ENCODE data around the gene MEIS1. TPM values are rescaled to one million over a fixed set of nuclear protein-coding genes. Genes with fewer than 3 reads are reported as not detected.

MEIS1 gene
- total RNA-seq, 1 donor from 2014 or later, result not detected

DNA sequence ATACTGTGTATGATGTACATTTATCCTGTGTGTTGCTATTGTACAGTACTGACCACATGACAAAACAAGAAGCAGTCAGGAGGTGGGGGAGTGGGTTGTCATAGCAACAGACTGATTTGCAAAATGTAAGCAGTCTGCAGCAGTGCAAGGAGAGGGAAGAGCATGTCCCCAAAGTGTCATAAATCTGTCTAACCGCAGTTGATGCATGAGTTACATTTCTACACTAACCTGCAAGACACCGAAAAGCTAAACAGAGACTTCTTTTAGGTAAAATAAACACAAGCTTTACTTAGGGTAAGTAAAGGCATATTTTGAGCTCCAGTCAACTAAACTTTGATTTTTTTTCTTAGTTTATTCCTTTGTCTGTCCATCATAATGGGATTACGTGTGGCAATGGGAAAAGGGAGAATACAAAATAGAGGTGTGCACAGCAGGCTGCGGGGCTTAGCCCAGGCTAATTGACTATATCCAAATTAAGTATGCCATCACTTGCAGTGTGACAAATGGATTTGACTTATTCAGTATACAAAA, 134.5 kb downstream of the MEIS1 start:
- Mint-ChIP-seq H3K27ac (no peak overlapping the region), H3K4me1 (peaks cover under 1% of the 10 kb centered on the region), H3K9me3 (no peaks in the 10 kb centered on the region), H3K4me3 (no peak overlapping the region), H3K27me3 (peaks cover 23% of the 10 kb centered on the region), H3K36me3 (ENCODE audit: low read depth) (no peaks in the 10 kb centered on the region)
- intact Hi-C loops (cut with micrococcal nuclease), result no loop called here
- ChIA-PET CTCF (no interaction called here), POLR2A (no interaction called here)
- no peak for ATAC-seq (ENCODE audit: low read depth)
- DNase-seq, result no peak
- TF ChIP-seq, protein P1, sequence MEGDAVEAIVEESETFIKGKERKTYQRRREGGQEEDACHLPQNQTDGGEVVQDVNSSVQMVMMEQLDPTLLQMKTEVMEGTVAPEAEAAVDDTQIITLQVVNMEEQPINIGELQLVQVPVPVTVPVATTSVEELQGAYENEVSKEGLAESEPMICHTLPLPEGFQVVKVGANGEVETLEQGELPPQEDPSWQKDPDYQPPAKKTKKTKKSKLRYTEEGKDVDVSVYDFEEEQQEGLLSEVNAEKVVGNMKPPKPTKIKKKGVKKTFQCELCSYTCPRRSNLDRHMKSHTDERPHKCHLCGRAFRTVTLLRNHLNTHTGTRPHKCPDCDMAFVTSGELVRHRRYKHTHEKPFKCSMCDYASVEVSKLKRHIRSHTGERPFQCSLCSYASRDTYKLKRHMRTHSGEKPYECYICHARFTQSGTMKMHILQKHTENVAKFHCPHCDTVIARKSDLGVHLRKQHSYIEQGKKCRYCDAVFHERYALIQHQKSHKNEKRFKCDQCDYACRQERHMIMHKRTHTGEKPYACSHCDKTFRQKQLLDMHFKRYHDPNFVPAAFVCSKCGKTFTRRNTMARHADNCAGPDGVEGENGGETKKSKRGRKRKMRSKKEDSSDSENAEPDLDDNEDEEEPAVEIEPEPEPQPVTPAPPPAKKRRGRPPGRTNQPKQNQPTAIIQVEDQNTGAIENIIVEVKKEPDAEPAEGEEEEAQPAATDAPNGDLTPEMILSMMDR (IDR thresholded peaks at IDR 0.05), result no peak

DNA sequence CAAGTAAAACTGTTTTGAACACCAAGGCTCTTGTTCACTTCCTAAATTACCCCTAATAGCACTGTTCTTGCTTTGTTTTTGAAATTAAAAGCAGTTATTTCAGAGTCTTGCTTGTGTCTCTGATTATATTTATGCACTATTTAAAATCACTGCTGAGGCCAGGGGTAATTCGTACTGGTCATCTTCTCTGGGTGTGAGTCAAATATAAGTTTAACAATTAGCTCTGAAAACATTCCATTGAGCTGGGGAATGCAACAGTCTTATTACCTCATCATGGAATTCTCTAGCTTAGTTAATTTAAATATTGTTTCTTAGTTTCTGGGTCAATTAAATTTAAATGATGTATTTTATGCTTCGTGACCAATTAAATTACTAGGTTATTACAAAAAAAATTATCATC, 135.0 kb downstream of the MEIS1 start:
- POLR2A ChIA-PET, result no interaction called here
- Mint-ChIP-seq H3K27me3 (peaks cover 27% of the 10 kb centered on the region), H3K4me1 (peaks cover 6% of the 10 kb centered on the region), H3K36me3 (ENCODE audit: low read depth) (no peaks in the 10 kb centered on the region), H3K4me3 (no peak overlapping the region), H3K9me3 (no peaks in the 10 kb centered on the region), H3K27ac (no peak overlapping the region)
- CTCF ChIA-PET, result no interaction called here
- intact Hi-C loops (cut with micrococcal nuclease), result no loop called here
- DNase-seq (no peak), ATAC-seq (ENCODE audit: low read depth) (no peak)
- TF ChIP-seq, protein P1 (IDR thresholded peaks at IDR 0.05), result no peak

DNA sequence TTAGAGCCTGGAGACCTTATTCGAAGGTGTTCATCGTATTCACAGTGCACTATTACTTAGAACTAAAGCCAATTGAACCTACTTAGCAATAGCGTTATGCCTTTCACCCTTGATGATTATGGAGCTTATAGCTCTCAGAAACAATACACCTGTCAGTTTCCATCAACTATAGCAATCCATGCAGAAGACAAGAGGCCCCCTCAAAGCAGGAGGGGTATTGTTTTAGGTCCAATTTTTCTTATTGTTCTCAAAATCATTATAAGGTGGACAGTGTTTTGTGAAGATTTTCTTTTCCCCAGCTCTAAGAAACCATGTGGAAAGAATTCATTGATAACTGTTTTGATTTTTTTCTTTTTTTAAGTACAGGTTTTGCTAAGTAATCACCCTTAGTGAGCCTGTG, 135.5 kb downstream of the MEIS1 start:
- intact Hi-C loops (cut with micrococcal nuclease), result no loop called here
- Mint-ChIP-seq H3K9me3 (no peaks in the 10 kb centered on the region), H3K4me3 (no peak overlapping the region), H3K27me3 (peaks cover 29% of the 10 kb centered on the region), H3K36me3 (ENCODE audit: low read depth) (no peaks in the 10 kb centered on the region), H3K4me1 (peaks cover 11% of the 10 kb centered on the region), H3K27ac (no peak overlapping the region)
- TF ChIP-seq, protein P1 (IDR thresholded peaks at IDR 0.05), result no peak
- ChIA-PET POLR2A (no interaction called here), CTCF (no interaction called here)
- DNase-seq, result no peak
- ATAC-seq (ENCODE audit: low read depth), result no peak

DNA sequence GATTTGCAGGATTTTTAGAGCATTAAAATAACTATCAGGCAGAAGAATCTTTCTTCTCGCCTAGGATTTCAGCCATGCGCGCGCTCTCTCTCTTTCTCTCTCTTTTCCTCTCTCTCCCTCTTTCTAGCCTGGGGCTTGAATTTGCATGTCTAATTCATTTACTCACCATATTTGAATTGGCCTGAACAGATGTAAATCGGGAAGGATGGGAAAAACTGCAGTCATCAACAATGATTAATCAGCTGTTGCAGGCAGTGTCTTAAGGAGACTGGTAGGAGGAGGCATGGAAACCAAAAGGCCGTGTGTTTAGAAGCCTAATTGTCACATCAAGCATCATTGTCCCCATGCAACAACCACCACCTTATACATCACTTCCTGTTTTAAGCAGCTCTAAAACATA, 137.0 kb downstream of the MEIS1 start:
- ChIA-PET CTCF (no interaction called here), POLR2A (no interaction called here)
- DNase-seq (no peak), ATAC-seq (ENCODE audit: low read depth) (no peak)
- Mint-ChIP-seq H3K27ac (no peak overlapping the region), H3K27me3 (peaks cover 35% of the 10 kb centered on the region), H3K4me3 (no peak overlapping the region), H3K36me3 (ENCODE audit: low read depth) (no peaks in the 10 kb centered on the region), H3K9me3 (no peaks in the 10 kb centered on the region), H3K4me1 (peaks cover 14% of the 10 kb centered on the region)
- TF ChIP-seq, protein P1 (IDR thresholded peaks at IDR 0.05), result no peak
- intact Hi-C loops (cut with micrococcal nuclease), result no loop called here

DNA sequence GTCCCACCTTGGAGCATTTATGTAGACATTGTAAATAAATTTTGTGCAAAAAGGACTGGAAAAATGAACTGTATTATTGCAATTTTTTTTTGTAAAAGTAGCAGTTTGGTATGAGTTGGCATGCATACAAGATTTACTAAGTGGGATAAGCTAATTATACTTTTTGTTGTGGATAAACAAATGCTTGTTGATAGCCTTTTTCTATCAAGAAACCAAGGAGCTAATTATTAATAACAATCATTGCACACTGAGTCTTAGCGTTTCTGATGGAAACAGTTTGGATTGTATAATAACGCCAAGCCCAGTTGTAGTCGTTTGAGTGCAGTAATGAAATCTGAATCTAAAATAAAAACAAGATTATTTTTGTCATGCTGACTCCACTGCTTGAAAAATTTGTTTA, 137.5 kb downstream of the MEIS1 start:
- TF ChIP-seq, protein P1 (IDR thresholded peaks at IDR 0.05), result no peak
- peaks cover 14% of the 10 kb centered on the region for H3K4me1 Mint-ChIP-seq
- peaks cover 38% of the 10 kb centered on the region for H3K27me3 Mint-ChIP-seq
- H3K27ac Mint-ChIP-seq, result no peak overlapping the region
- DNase-seq (no peak), ATAC-seq (ENCODE audit: low read depth) (no peak)
- no peak overlapping the region for H3K4me3 Mint-ChIP-seq
- H3K9me3 Mint-ChIP-seq, result no peaks in the 10 kb centered on the region
- CTCF ChIA-PET, result no interaction called here
- intact Hi-C loops (cut with micrococcal nuclease), result no loop called here
- H3K36me3 Mint-ChIP-seq (ENCODE audit: low read depth), result no peaks in the 10 kb centered on the region
- POLR2A ChIA-PET, result no interaction called here
